GM19351 (cell line): Measurements from ENCODE around the gene UGT1A1.
"Not testable (repeated sequence)": the region's sequence is repeated elsewhere in the genome, so short reads cannot be mapped to it uniquely, and the experiment has no call there.

Experiments used
- ATAC-seq: cut with Tn5 transposase; IDR thresholded peaks from one replicate; pipeline ENCODE4 v1.9.1; 2021; ENCODE audit warnings: mild to moderate bottlenecking, moderate library complexity; ENCODE audit not compliant: unreplicated experiment

The UGT1A1 gene

GRCh38 chr2:233760043-233760442, at the start of gene UGT1A1:
TSS of gene UGT1A1 (plus strand) at chr2:233760270. CDS start at chr2:233760288, 18 bp downstream.
- no peak for ATAC-seq

- ATAC-seq: peak; percentile 69
Measured at GRCh38 chr2:233711312-233712008, 48.6 kb upstream of the UGT1A1 start.

- ATAC-seq: no peak
Measured at GRCh38 chr2:233712611-233713261, 47.3 kb upstream of the UGT1A1 start, which contains the start of gene UGT1A5. TSS of gene UGT1A5 (plus strand) at chr2:233712907. CDS start at chr2:233712992, 85 bp downstream.

- ATAC-seq: no peak
Measured at GRCh38 chr2:233713262-233713615, 46.8 kb upstream of the UGT1A1 start.

- ATAC-seq: no peak
Measured at GRCh38 chr2:233714121-233714520, 45.9 kb upstream of the UGT1A1 start.

- ATAC-seq: no peak
Measured at GRCh38 chr2:233718552-233718951, 41.5 kb upstream of the UGT1A1 start, which contains the start of gene UGT1A4. TSS of gene UGT1A4 (plus strand) at chr2:233718736. CDS start at chr2:233718821, 85 bp downstream.

- ATAC-seq: no peak
Measured at GRCh38 chr2:233728723-233729301, 31.3 kb upstream of the UGT1A1 start, which contains the start of gene UGT1A3. TSS of gene UGT1A3 (plus strand) at chr2:233729042. CDS start at chr2:233729127, 85 bp downstream.

GRCh38 chr2:233736868-233737653, 23.0 kb upstream of the UGT1A1 start:
- ATAC-seq: not testable (repeated sequence)

GRCh38 chr2:233740870-233741269, 19.2 kb upstream of the UGT1A1 start:
- no peak for ATAC-seq

- no peak for ATAC-seq
Measured at GRCh38 chr2:233743464-233744259, 16.4 kb upstream of the UGT1A1 start.

- ATAC-seq: no peak
Measured at GRCh38 chr2:233745073-233745755, 14.9 kb upstream of the UGT1A1 start.

- not testable (repeated sequence) for ATAC-seq
Measured at GRCh38 chr2:233745838-233746237, 14.2 kb upstream of the UGT1A1 start.

- ATAC-seq: no peak
Measured at GRCh38 chr2:233746475-233747282, 13.4 kb upstream of the UGT1A1 start.

GRCh38 chr2:233747283-233747544, 12.9 kb upstream of the UGT1A1 start:
- no peak for ATAC-seq

GRCh38 chr2:233750689-233751088, 9.4 kb upstream of the UGT1A1 start:
- not testable (repeated sequence) for ATAC-seq

- not testable (repeated sequence) for ATAC-seq
Measured at GRCh38 chr2:233751212-233752009, 8.7 kb upstream of the UGT1A1 start.

- no peak for ATAC-seq
Measured at GRCh38 chr2:233754872-233755611, 5.0 kb upstream of the UGT1A1 start.
